T-helper 17 cell (primary cell): ENCODE results near the gene KCNJ5. TPM values are rescaled to one million over a fixed set of nuclear protein-coding genes. Genes with fewer than 3 reads are reported as not detected.

Experiments
- ATAC-seq: fragments of 150-1000 bp; cut with Tn5 transposase; 2 replicates; pipeline ENCODE4 v1.10.0; 2021; ENCODE audit warnings: mild to moderate bottlenecking, moderate library complexity
- DNase-seq, 3 donors: peaks; one replicate each; pipeline versions ENCODE4 v3.0.0 to v3.0.0-alpha.2; 2020 to 2021
- H3K9me3 ChIP-seq: one replicate; pipeline ENCODE4 v1.7.0; 2013; ENCODE audit warnings: low read length, mild to moderate bottlenecking; ENCODE audit not compliant: control insufficient read depth, poor library complexity, severe bottlenecking
- H3K27ac Mint-ChIP-seq: one replicate; pipeline ENCODE4 v1.8.0; 2022; ENCODE audit warnings: mild to moderate bottlenecking, moderate library complexity, mixed read lengths
- H3K27me3 Mint-ChIP-seq: one replicate; pipeline ENCODE4 v1.8.0; 2022; ENCODE audit warnings: mixed read lengths
- H3K36me3 Mint-ChIP-seq: one replicate; pipeline ENCODE4 v1.8.0; 2022; ENCODE audit warnings: low read depth, mixed read lengths
- H3K4me1 Mint-ChIP-seq: one replicate; pipeline ENCODE4 v1.8.0; 2022; ENCODE audit warnings: mild to moderate bottlenecking, mixed read lengths
- H3K4me3 Mint-ChIP-seq: one replicate; pipeline ENCODE4 v1.8.0; 2022; ENCODE audit warnings: mild to moderate bottlenecking, moderate library complexity, mixed read lengths
- total RNA-seq, 4 donors: library from RNA in 2 of 4; stranded (reverse) in 2 of 4; gene quantifications; one replicate each; pipeline ENCODE4 v1.2.3 and lab custom pipeline; 2022 to 2026

KCNJ5 gene
- total RNA-seq, 2 donors from 2014 or later = not detected

DNA sequence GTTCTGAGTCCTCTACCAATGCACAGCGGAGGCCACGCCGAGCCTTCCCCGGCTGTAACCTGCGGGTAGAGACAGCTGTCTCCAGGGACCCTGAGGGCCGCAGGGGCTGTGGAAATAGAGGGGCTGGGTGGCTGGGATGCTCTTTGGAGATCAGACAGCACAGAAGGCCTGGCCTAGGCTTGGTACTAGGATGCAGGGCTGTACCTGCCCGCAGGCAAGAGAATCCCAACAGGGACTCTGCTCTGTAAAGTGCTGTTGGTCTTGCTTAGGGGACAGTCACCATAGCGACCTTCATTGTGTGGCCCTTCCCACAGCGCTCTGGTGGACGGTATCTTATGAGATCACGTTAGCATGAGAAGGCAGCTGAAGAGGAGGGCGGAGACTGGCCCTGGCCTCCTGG is 11.3 kb upstream of the KCNJ5 start:
- DNase-seq = no peak
- H3K36me3 Mint-ChIP-seq = peaks cover 9% of the 10 kb centered on the region

DNA sequence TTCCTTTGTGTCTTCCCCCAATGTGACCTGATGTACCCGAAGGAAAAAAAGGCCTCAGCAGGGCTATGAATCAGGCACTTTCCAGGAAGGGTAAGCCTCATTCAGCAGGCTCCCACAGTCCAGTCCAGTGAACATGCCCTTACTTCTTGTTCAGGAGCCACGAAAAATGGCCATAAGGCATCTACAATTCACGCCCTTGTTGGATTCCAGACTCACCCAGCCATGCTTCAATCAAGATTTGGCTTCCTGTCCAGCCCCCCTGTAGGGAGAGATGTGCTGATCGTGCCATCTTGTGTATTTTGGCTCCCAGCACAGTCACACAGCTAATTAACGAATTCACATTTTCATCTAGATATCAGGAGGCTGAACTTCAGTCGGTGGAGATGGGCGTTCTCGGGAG is 9.9 kb upstream of the KCNJ5 start:
- DNase-seq (no peak), ATAC-seq (no peak)
- Mint-ChIP-seq H3K4me1 (peaks cover 2% of the 10 kb centered on the region), H3K36me3 (peaks cover 10% of the 10 kb centered on the region), H3K27ac (no peak overlapping the region), H3K4me3 (no peak overlapping the region), H3K27me3 (peaks cover 74% of the 10 kb centered on the region)
- H3K9me3 ChIP-seq = no peaks in the 10 kb centered on the region

More for the DNA sequence above, 11.3 kb upstream of the KCNJ5 start:
- ATAC-seq = no peak
- no peaks in the 10 kb centered on the region for H3K9me3 ChIP-seq
- H3K27me3 Mint-ChIP-seq = peaks cover 71% of the 10 kb centered on the region
- no peak overlapping the region for H3K4me3 Mint-ChIP-seq
- peaks cover 2% of the 10 kb centered on the region for H3K4me1 Mint-ChIP-seq
- no peak overlapping the region for H3K27ac Mint-ChIP-seq

DNA sequence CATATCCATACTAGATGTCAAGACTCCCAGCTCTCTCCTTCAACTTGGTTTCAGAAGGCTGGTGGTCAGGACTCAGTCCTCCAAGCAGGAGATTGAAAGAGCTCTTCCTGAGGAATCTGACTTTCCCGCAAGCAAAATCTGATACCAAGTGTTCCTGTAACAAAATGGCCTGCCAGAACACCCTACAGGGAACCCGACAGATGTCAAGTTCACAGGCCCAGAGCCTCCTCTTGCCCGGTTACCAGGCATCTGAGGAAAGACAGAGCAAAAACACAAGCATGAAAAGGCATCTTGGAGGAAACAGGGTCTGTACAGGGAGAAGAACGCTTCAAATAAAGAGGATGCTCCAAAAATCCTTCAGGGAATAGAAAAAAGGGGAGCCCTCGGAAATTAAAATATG is 8.7 kb upstream of the KCNJ5 start:
- no peak for DNase-seq
- Mint-ChIP-seq H3K4me3 (no peak overlapping the region), H3K4me1 (peaks cover 8% of the 10 kb centered on the region), H3K27me3 (peaks cover 77% of the 10 kb centered on the region), H3K36me3 (peaks cover 10% of the 10 kb centered on the region), H3K27ac (no peak overlapping the region)
- H3K9me3 ChIP-seq = no peaks in the 10 kb centered on the region
- no peak for ATAC-seq

DNA sequence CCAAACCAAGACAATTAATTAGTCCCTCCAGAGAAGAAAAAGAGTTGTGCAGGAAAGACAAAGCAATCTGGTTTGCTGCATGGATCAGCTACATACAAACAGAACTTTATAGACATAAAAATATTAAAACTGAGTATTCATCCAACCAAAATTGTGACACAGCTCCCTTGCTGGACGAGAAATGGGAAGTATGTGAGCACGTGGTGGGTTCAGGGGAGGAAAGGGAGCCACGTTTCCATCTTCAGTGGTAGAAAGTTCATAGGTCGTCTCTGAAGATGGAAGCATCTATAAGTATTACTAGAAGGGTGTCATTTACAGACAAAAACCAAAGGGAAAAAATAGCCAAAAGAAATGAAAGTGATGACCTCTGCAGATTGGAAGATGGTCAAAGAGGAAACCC is 7.1 kb upstream of the KCNJ5 start:
- peaks cover 8% of the 10 kb centered on the region for H3K4me1 Mint-ChIP-seq
- DNase-seq (no peak), ATAC-seq (no peak)
- H3K36me3 Mint-ChIP-seq = peaks cover 15% of the 10 kb centered on the region
- H3K9me3 ChIP-seq = no peaks in the 10 kb centered on the region
- no peak overlapping the region for H3K27ac Mint-ChIP-seq
- no peak overlapping the region for H3K4me3 Mint-ChIP-seq
- peaks cover 82% of the 10 kb centered on the region for H3K27me3 Mint-ChIP-seq

DNA sequence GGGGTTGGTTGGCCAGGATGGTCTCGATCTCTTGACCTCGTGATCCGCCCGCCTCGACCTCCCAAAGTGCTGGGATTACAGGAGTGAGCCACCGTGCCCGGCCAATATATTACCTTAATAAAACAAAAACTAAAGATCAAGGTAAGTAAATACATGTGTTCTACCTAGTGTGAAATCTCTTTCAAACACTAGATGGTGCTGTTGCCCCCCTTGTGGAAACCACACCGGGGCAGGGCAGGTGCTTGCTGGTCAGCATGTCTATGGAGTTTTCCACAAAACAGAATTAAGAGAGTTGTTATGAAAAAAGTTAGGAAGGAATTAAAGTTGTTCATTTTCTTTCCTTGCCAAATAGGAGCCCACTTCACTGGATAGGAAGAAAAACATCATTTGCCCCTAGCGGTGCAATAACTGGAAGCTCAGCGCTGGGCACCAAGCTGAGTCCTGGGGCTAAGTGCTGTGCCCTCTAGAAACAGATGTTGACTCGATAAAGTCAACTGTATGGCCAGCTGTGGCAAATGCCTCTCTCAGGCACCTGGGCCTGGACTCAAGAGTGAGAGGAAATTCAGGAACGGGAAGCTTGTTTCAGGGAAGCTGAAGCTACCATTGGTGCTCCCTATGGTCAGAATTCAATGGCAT is 6.3 kb upstream of the KCNJ5 start:
- H3K27ac Mint-ChIP-seq = no peak overlapping the region
- peaks cover 8% of the 10 kb centered on the region for H3K4me1 Mint-ChIP-seq
- no peak overlapping the region for H3K4me3 Mint-ChIP-seq
- H3K9me3 ChIP-seq = no peaks in the 10 kb centered on the region
- peak in 2 of 3 donors; percentile 23 to 48 for DNase-seq
- ATAC-seq = peak; percentile 80
- peaks cover 87% of the 10 kb centered on the region for H3K27me3 Mint-ChIP-seq
- peaks cover 15% of the 10 kb centered on the region for H3K36me3 Mint-ChIP-seq

DNA sequence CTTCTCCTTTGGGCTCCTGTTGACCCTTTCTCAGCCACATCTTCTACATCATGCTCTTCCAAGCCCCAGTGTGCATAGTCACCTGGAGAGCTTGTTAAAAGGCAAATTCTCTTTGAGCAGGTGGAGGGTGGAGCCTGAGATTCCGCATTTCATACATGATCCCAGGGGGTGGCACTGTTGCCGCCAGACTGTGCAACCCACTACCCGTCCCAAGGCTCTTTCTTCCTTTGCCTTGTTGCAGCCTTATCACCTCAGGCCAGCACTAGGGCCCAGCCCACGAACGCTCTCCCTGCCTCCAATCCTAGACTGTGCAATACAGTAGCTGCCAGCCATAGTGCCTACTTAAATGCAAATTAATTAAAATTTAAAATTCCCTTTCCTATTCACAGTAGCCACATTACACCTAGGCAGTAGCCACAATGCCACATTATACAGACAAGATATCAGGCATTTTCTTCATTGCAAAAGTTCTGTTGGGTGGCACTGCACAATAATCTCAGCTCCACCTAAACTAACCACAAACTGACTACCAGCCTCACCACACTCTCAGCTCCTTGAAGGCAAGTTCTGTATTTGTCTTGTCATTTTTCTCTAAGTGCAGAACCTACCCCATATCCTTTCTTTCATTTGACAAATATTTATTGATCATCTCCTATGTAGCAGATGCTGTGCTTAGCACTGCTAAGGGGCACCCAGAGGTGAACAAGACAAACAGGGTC is 4.6 kb upstream of the KCNJ5 start:
- Mint-ChIP-seq H3K27ac (no peak overlapping the region), H3K4me1 (peaks cover 16% of the 10 kb centered on the region), H3K36me3 (peaks cover 15% of the 10 kb centered on the region), H3K27me3 (peaks cover 84% of the 10 kb centered on the region), H3K4me3 (no peak overlapping the region)
- DNase-seq (no peak), ATAC-seq (no peak)
- no peaks in the 10 kb centered on the region for H3K9me3 ChIP-seq

DNA sequence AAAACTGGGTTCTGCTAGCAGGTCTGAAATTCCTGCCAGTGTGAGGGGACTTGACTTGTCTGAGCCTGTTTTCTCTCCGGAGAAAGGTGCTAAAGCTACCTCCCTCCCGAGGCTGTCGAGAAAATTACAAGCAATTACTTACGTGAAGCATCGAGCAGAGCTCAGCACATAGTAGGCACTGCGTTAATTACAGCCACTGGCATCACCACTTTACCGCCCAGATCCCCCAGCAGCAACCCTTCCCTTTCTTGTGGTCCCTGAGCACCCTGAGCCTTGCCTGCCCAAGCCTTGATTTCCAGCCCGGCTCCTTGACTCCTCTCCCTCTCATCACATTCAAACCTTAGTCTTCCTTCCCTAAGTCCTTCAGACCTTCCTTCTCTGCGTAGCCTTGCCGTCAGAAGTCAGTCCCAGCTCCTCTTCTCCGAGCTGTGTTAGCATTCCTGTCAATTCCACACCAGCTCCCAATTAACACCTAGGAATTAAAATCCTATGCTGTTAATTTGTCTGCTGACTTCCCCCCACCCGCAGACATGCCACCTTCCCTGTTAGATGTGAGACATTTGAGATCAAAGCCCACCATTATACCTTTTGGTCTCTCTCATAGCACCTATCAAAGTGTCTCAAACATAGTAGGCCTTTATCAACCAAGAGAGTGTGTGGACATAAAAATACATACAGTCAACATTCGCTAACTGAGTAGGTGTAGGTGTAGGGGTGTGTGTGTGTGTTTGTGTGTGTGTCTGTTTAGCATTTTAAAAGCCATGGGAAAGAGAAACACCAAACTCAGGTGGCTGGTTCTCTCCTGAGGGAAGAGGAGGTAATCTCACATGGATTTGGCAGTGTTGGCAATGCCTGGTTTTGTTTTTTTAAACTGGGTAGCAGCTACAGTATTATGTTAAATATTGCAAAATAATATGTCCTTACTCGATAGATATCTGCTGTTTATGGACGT is 2.8 kb upstream of the KCNJ5 start:
- no peak overlapping the region for H3K27ac Mint-ChIP-seq
- no peak for ATAC-seq
- H3K9me3 ChIP-seq = no peaks in the 10 kb centered on the region
- peaks cover 76% of the 10 kb centered on the region for H3K27me3 Mint-ChIP-seq
- no peak for DNase-seq
- H3K4me1 Mint-ChIP-seq = peaks cover 16% of the 10 kb centered on the region
- H3K36me3 Mint-ChIP-seq = peaks cover 10% of the 10 kb centered on the region
- no peak overlapping the region for H3K4me3 Mint-ChIP-seq

DNA sequence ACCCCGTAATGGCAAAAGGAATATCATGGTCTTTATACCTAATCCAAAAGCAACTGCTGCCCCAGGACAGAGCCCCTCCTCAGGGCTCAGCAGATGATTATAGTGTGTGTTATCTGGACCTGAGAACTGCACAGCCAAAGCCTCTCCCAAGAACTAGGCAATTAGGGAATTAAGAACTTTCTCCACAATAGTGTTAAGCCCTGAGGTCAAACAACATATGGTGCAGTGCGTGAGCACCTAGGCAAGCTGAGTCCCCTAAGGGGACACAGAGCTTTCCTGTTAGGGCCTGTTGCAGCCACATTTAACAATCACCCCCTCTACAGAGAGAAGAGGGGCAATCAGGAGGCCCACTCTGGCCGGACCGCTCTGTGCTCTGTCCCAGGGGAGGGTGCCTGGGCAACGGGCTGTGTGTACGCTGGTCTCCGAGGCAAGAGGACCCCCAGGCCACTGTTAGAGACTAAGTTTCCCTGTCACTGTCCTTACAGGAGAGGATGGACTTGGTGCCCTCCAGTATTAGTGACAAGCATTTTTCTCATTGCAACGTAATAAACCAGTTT is 1.4 kb upstream of the KCNJ5 start:
- peaks cover 77% of the 10 kb centered on the region for H3K27me3 Mint-ChIP-seq
- DNase-seq (no peak), ATAC-seq (no peak)
- H3K27ac Mint-ChIP-seq = no peak overlapping the region
- H3K9me3 ChIP-seq = no peaks in the 10 kb centered on the region
- H3K36me3 Mint-ChIP-seq = peaks cover 8% of the 10 kb centered on the region
- H3K4me1 Mint-ChIP-seq = peaks cover 18% of the 10 kb centered on the region
- peak overlapping the region; percentile 88 for H3K4me3 Mint-ChIP-seq

DNA sequence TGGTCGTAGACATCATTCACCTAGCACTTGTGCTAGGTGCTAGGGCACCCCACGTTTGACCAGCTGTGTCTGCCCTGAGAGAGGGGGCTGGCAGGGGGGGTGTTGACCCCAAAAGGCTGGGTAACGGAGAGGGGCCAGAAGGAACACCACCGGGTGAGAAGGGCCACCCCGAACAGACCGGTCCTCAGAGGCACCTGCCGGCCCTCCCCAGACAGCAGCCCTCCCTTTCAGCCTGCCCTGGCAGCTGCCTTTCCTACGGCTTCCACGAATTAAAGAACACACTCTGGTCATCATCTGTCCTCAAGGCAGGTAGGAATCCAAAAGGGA is 977 bp upstream of the KCNJ5 start:
- Mint-ChIP-seq H3K36me3 (peaks cover 8% of the 10 kb centered on the region), H3K4me3 (peak overlapping the region; percentile 88), H3K27ac (no peak overlapping the region), H3K4me1 (peaks cover 17% of the 10 kb centered on the region), H3K27me3 (peaks cover 73% of the 10 kb centered on the region)
- DNase-seq = no peak
- no peak for ATAC-seq
- no peaks in the 10 kb centered on the region for H3K9me3 ChIP-seq

DNA sequence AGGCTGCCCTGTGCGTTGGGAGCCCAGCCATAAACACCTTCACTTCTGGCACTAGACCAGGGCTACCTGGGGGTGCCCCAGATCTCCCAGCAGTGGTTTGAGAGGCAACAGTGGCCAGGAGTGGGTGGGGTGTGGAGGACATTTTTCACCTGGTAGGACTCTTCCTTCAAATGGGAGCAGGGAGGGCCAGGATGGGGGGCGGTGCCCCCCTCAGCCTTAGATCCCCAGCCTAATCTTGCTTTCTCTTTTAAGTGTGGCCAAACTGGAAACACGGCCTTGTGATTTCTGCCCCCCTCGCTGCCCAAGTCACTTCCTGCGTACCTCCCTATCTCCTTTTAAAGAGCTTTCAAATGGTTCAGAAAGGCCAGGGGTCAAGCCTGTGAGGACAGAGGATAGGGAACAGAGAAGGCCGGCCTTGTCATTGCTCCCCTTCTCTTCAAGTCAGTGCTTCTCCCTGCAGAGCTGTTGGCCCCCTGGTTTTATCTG is 800 bp downstream of the KCNJ5 start:
- DNase-seq (no peak), ATAC-seq (no peak)
- Mint-ChIP-seq H3K4me1 (peaks cover 11% of the 10 kb centered on the region), H3K27ac (no peak overlapping the region), H3K27me3 (peaks cover 64% of the 10 kb centered on the region), H3K36me3 (peaks cover 5% of the 10 kb centered on the region), H3K4me3 (peak overlapping the region; percentile 47)
- H3K9me3 ChIP-seq = no peaks in the 10 kb centered on the region

DNA sequence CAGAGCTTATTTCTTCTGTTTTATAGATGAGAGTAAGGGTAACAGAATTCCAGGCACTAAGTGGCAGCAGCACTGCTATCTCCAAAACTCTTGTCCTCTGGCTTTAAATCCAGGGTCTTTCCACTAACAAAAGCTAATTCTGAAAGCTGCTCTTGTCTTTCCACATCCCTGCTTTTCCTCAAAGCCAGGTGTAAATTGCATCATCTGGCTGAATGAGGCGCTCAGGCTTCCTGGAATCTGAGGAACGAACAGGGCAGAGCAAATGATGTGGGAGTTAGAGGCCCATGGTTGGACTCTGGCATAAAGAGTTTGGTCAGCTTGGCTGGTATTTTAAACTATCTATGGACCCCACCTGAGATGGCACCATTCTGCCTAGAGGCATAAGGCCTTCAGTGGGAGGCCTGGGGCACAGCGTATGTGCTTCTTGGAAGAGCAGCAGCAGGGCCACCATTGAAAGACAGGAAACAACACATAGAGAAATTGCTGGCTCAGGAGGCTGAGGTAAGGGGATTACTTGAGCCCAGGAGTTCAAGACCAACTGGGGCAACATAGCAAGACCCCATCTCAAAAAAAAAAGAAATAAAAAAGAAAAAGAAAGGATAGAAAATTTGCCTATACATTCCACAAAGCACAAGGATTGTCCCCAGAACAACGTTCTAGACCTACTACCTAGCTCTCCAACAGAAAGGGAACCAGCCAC is 1.9 kb downstream of the KCNJ5 start:
- DNase-seq (no peak), ATAC-seq (no peak)
- no peaks in the 10 kb centered on the region for H3K9me3 ChIP-seq
- Mint-ChIP-seq H3K27me3 (peaks cover 55% of the 10 kb centered on the region), H3K4me1 (peaks cover 11% of the 10 kb centered on the region), H3K27ac (no peak overlapping the region), H3K4me3 (no peak overlapping the region), H3K36me3 (peaks cover 5% of the 10 kb centered on the region)

DNA sequence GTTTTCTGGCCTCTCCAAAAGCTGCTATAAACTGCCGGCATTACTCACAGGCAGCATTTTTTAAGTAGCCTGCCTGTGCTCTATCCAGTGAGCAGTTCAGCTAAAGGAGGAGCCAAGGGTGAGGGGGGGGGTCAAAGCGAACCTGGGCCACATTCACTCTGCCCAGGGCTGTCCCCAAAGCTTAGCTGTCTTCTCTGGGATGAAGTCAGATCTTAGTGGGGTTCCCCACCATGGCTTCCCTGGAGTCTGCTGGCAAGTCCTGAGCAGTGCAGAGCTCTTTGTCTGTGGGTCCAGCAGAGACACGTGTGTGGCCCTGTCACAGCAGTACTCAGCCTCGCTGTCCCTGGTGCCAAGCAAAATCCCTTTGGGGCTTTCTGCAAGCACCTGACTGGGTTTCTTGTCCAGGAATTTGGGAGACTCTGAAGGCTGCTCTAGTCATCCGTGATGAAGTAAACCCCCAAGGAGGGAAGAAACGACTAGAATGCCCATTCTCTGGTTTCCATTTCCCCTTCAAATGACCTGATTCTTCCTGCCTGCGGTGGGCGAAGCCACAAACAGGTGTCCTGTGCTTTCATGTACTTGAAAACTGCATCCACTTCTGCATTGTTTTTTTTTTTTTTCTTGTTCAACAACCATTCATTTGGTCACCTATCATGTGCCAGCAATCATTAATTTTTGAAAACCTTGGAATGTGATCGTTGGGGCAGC is 2.6 kb downstream of the KCNJ5 start:
- DNase-seq = no peak
- Mint-ChIP-seq H3K36me3 (no peaks in the 10 kb centered on the region), H3K27ac (no peak overlapping the region), H3K4me3 (no peak overlapping the region), H3K4me1 (peaks cover 11% of the 10 kb centered on the region), H3K27me3 (peaks cover 51% of the 10 kb centered on the region)
- no peak for ATAC-seq
- H3K9me3 ChIP-seq = no peaks in the 10 kb centered on the region
